MM.1S (cell line): Measurements from ENCODE around the gene FBRS.

Experiments
- DNase-seq: peaks from one replicate; pipeline ENCODE4 v3.0.0-alpha.2; 2015
- H2AFZ ChIP-seq: fragments of 300-600 bp; sonication (generic); 2 replicates; pipeline ENCODE4 v1.6.0; 2016; ENCODE audit warnings: antibody characterized with exemption, low read length
- H3F3A ChIP-seq: fragments of 300-600 bp; sonication (generic); 2 replicates; pipeline ENCODE4 v1.6.1; 2016; ENCODE audit warnings: mild to moderate bottlenecking, antibody characterized with exemption, low read length, moderate library complexity, mixed read lengths; ENCODE audit not compliant: insufficient read depth
- H3K27ac ChIP-seq: fragments of 300-600 bp; sonication (generic); 2 replicates; pipeline ENCODE4 v1.5.1; 2016; ENCODE audit warnings: mild to moderate bottlenecking, low read length
- H3K27me3 ChIP-seq: fragments of 300-600 bp; sonication (generic); replicated peaks from 2 replicates; pipeline ENCODE4 v1.6.0; 2016; ENCODE audit warnings: low read length; ENCODE audit not compliant: insufficient read depth
- H3K36me3 ChIP-seq: fragments of 300-600 bp; sonication (generic); replicated peaks from 2 replicates; pipeline ENCODE4 v1.6.1; 2016; ENCODE audit warnings: mild to moderate bottlenecking, low read length, mixed read lengths; ENCODE audit not compliant: insufficient read depth
- H3K4me1 ChIP-seq: fragments of 300-600 bp; sonication (generic); 2 replicates; pipeline ENCODE4 v1.6.1; 2016; ENCODE audit warnings: low read length, mixed read lengths
- H3K4me2 ChIP-seq: fragments of 300-600 bp; sonication (generic); 2 replicates; pipeline ENCODE4 v1.6.0; 2016; ENCODE audit warnings: low read depth, low read length
- H3K4me3 ChIP-seq: fragments of 300-600 bp; sonication (generic); 2 replicates; pipeline ENCODE4 v1.5.1; 2016; ENCODE audit warnings: low read length, mixed read lengths
- H3K79me2 ChIP-seq: fragments of 300-600 bp; sonication (generic); 2 replicates; pipeline ENCODE4 v1.6.1; 2016; ENCODE audit warnings: mixed run types, low read length, mixed read lengths
- H3K9ac ChIP-seq: fragments of 300-600 bp; sonication (generic); 2 replicates; pipeline ENCODE4 v1.6.1; 2016; ENCODE audit warnings: low read length, mixed read lengths
- H3K9me2 ChIP-seq: fragments of 300-600 bp; sonication (generic); replicated peaks from 2 replicates; pipeline ENCODE4 v1.6.1; 2016; ENCODE audit warnings: mild to moderate bottlenecking, low read length, mixed read lengths; ENCODE audit not compliant: insufficient read depth
- H3K9me3 ChIP-seq: fragments of 300-600 bp; sonication (generic); replicated peaks from 2 replicates; pipeline ENCODE4 v1.6.1; 2016; ENCODE audit warnings: mild to moderate bottlenecking, low read length, mixed read lengths; ENCODE audit not compliant: insufficient read depth
- H4K20me1 ChIP-seq: fragments of 300-600 bp; sonication (generic); 2 replicates; pipeline ENCODE4 v1.6.1; 2016; ENCODE audit warnings: mild to moderate bottlenecking, low read length, moderate library complexity, mixed read lengths; ENCODE audit not compliant: insufficient read depth
- CTCF ChIP-seq: fragments of 300-600 bp; sonication (generic); IDR thresholded peaks from 2 replicates; pipeline ENCODE4 v1.5.1; 2016; ENCODE audit warnings: antibody characterized with exemption, low read length, mixed read lengths
- EZH2 ChIP-seq: fragments of 300-600 bp; sonication (generic); optimal IDR thresholded peaks from 2 replicates; pipeline ENCODE3; 2017; ENCODE audit warnings: low read depth, mild to moderate bottlenecking, antibody characterized with exemption, low read length, mixed read lengths
- EZH2phosphoT487 ChIP-seq: fragments of 300-600 bp; sonication (generic); IDR thresholded peaks from 2 replicates; pipeline ENCODE4 v1.6.1; 2018; ENCODE audit warnings: antibody characterized with exemption, low read length

FBRS gene

GRCh38 chr16:30660424-30661261, 2.4 kb downstream of the FBRS start:
- Histone ChIP-seq H3K79me2 (peaks cover 57% of the 10 kb centered on the region), H3F3A (peaks cover 25% of the 10 kb centered on the region), H3K9me2 (no peaks in the 10 kb centered on the region), H3K9ac (peak overlapping the region; percentile 83), H3K4me3 (peak overlapping the region; percentile 95), H3K4me2 (peak overlapping the region; percentile 87), H3K27me3 (no peaks in the 10 kb centered on the region), H4K20me1 (no peaks in the 10 kb centered on the region), H2AFZ (peak overlapping the region; percentile 63; the same call in 1 of the 2 replicates), H3K4me1 (peaks cover 11% of the 10 kb centered on the region; the same call in 1 of the 2 replicates), H3K27ac (peak overlapping the region; percentile 62; the same call in 1 of the 2 replicates), H3K9me3 (no peaks in the 10 kb centered on the region), H3K36me3 (peaks cover 5% of the 10 kb centered on the region)
- TF ChIP-seq CTCF = no peak
- no peak for TF ChIP-seq EZH2
- peak; percentile 85 for DNase-seq

- Histone ChIP-seq H2AFZ (no peak overlapping the region), H3K27ac (no peak overlapping the region), H3K4me3 (no peak overlapping the region), H4K20me1 (no peaks in the 10 kb centered on the region), H3K79me2 (peaks cover 60% of the 10 kb centered on the region), H3K27me3 (no peaks in the 10 kb centered on the region), H3K9ac (no peak overlapping the region), H3K36me3 (peaks cover 8% of the 10 kb centered on the region), H3K9me2 (no peaks in the 10 kb centered on the region), H3K9me3 (no peaks in the 10 kb centered on the region), H3K4me2 (no peak overlapping the region), H3F3A (peaks cover 14% of the 10 kb centered on the region), H3K4me1 (0 out of 2 replicates have a peak, but pooled peaks cover 11% of the 10 kb centered on the region)
- no peak for DNase-seq
- TF ChIP-seq EZH2 (no peak), CTCF (no peak), EZH2phosphoT487 (no peak)
Measured at GRCh38 chr16:30662449-30662848, 4.2 kb downstream of the FBRS start.

- Histone ChIP-seq H3K4me1 (0 out of 2 replicates have a peak, but pooled peaks cover 11% of the 10 kb centered on the region), H3K4me3 (no peak overlapping the region), H3F3A (peaks cover 12% of the 10 kb centered on the region), H3K9me2 (no peaks in the 10 kb centered on the region), H3K27me3 (no peaks in the 10 kb centered on the region), H3K79me2 (peaks cover 60% of the 10 kb centered on the region), H3K9me3 (no peaks in the 10 kb centered on the region), H3K36me3 (peaks cover 8% of the 10 kb centered on the region), H2AFZ (no peak overlapping the region), H4K20me1 (no peaks in the 10 kb centered on the region), H3K9ac (no peak overlapping the region), H3K4me2 (no peak overlapping the region), H3K27ac (no peak overlapping the region)
- TF ChIP-seq CTCF = no peak
- TF ChIP-seq EZH2phosphoT487 = no peak
- no peak for TF ChIP-seq EZH2
- no peak for DNase-seq
Measured at GRCh38 chr16:30663038-30663437, 4.8 kb downstream of the FBRS start.
